ENCODE data around the gene TIMM23. TPM values are rescaled to one million over a fixed set of nuclear protein-coding genes. Genes with fewer than 3 reads are reported as not detected.

TIMM23 gene
- polyA plus RNA-seq, 3 donors, result 17.2 to 72.1 (median 71.2) TPM

- peaks cover 3 to 8% of the 10 kb centered on the region in 2 donors for H3K9me3 ChIP-seq (replicated peaks in 1 of 2; ENCODE audit: control insufficient read depth in 1 of 2, insufficient read depth in 1 of 2, low read length in 2 of 2)
- Mint-ChIP-seq H3K4me1 (peaks cover 12% of the 10 kb centered on the region), H3K36me3 (peaks cover 2 to 5% of the 10 kb centered on the region in 2 donors), H3K27me3 (ENCODE audit: low read depth in 3 of 3) (peaks cover 0 to 4% (median 0%) of the 10 kb centered on the region in 3 donors), H3K9me3 (peaks cover 4 to 10% (median 8%) of the 10 kb centered on the region in 7 donors), H3K27ac (peak overlapping the region in 1 of 7 donors; percentile 59), H3K4me3 (no peak overlapping the region)
- H2AFZ ChIP-seq (ENCODE audit: insufficient read depth, low read depth, low read length, poor library complexity, severe bottlenecking), result no peak overlapping the region
- H3K4me1 ChIP-seq (ENCODE audit: control insufficient read depth in 1 of 2, insufficient read depth in 2 of 2, low read length in 2 of 2), result peaks cover 12 to 15% of the 10 kb centered on the region in 2 donors
- H3K27ac ChIP-seq (ENCODE audit: low read depth in 1 of 2, low read length in 2 of 2), result no peak overlapping the region
- no peak overlapping the region for H3K4me2 ChIP-seq (replicated peaks; ENCODE audit: extremely low read depth, low read length, poor library complexity, severe bottlenecking)
- H3K9ac ChIP-seq (ENCODE audit: insufficient read depth, low read length, poor library complexity, severe bottlenecking), result no peak overlapping the region
- 100% methylated on average over 6 of the region's 7 CpGs for WGBS (ENCODE audit: insufficient coverage)
- H3K27me3 ChIP-seq (ENCODE audit: control insufficient read depth in 2 of 2, insufficient read depth in 2 of 2, low read length in 2 of 2), result no peaks in the 10 kb centered on the region
- intact Hi-C loops (cut with micrococcal nuclease), result no loop called here
- TF ChIP-seq CTCF (IDR thresholded peaks at IDR 0.05), result no peak
- no peaks in the 10 kb centered on the region for H3K79me2 ChIP-seq (ENCODE audit: insufficient read depth, low read length)
- no peak for DNase-seq
- no peaks in the 10 kb centered on the region for H4K20me1 ChIP-seq (ENCODE audit: insufficient read depth, low read length)
- H3K4me3 ChIP-seq (replicated peaks in 1 of 3; ENCODE audit: low read depth in 2 of 3, low read length in 3 of 3), result no peak overlapping the region
- no peaks in the 10 kb centered on the region for H3K36me3 ChIP-seq (replicated peaks in 1 of 2; ENCODE audit: control insufficient read depth in 1 of 2, insufficient read depth in 2 of 2, low read length in 2 of 2)
These were observed 79.9 kb downstream of the TIMM23 start for GRCh38 chr10:46052057-46052790.

- Histone ChIP-seq H4K20me1 (ENCODE audit: insufficient read depth, low read length) (no peaks in the 10 kb centered on the region), H3K4me3 (replicated peaks in 1 of 3; ENCODE audit: low read depth in 2 of 3, low read length in 3 of 3) (no peak overlapping the region), H3K36me3 (replicated peaks in 1 of 2; ENCODE audit: control insufficient read depth in 1 of 2, insufficient read depth in 2 of 2, low read length in 2 of 2) (no peaks in the 10 kb centered on the region), H2AFZ (ENCODE audit: insufficient read depth, low read depth, low read length, poor library complexity, severe bottlenecking) (no peak overlapping the region), H3K79me2 (ENCODE audit: insufficient read depth, low read length) (no peaks in the 10 kb centered on the region), H3K9ac (ENCODE audit: insufficient read depth, low read length, poor library complexity, severe bottlenecking) (no peak overlapping the region), H3K27me3 (ENCODE audit: control insufficient read depth in 2 of 2, insufficient read depth in 2 of 2, low read length in 2 of 2) (no peaks in the 10 kb centered on the region), H3K9me3 (replicated peaks in 1 of 2; ENCODE audit: control insufficient read depth in 1 of 2, insufficient read depth in 1 of 2, low read length in 2 of 2) (peaks cover 3 to 11% of the 10 kb centered on the region in 2 donors), H3K4me1 (ENCODE audit: control insufficient read depth in 1 of 2, insufficient read depth in 2 of 2, low read length in 2 of 2) (peaks cover 12 to 15% of the 10 kb centered on the region in 2 donors), H3K4me2 (replicated peaks; ENCODE audit: extremely low read depth, low read length, poor library complexity, severe bottlenecking) (no peak overlapping the region), H3K27ac (ENCODE audit: low read depth in 1 of 2, low read length in 2 of 2) (no peak overlapping the region)
- peaks cover 12% of the 10 kb centered on the region for H3K4me1 Mint-ChIP-seq
- H3K36me3 Mint-ChIP-seq, result peaks cover 2 to 5% of the 10 kb centered on the region in 2 donors
- peaks cover 0 to 2% (median 0%) of the 10 kb centered on the region in 3 donors for H3K27me3 Mint-ChIP-seq (ENCODE audit: low read depth in 3 of 3)
- H3K9me3 Mint-ChIP-seq, result peaks cover 7 to 15% (median 11%) of the 10 kb centered on the region in 7 donors
- 100% methylated on average over 3 of the region's 6 CpGs for WGBS (ENCODE audit: insufficient coverage)
- H3K4me3 Mint-ChIP-seq, result no peak overlapping the region
- H3K27ac Mint-ChIP-seq, result peak overlapping the region in 1 of 7 donors; percentile 24
- DNase-seq, result no peak
- no peak for TF ChIP-seq CTCF (IDR thresholded peaks at IDR 0.05)
- intact Hi-C loops (cut with micrococcal nuclease), result no loop called here
These were observed 80.6 kb downstream of the TIMM23 start for GRCh38 chr10:46052791-46053375.

Small RNAs within 50 kb of the gene (small RNA-seq; reads per million reads assigned to genes)
- not detected for gene SNORA74C-1 (ENCODE audit: insufficient read length, low read depth)

Other genes with a start within 250 kb of the TIMM23 start
- 10 to 100 TPM; 12.4 to 54.2 (median 23.1) TPM for gene WASHC2C, start 245.2 kb upstream of the TIMM23 start, polyA plus RNA-seq
- 10 to 100 TPM in 1 of 3 donors, under 1 TPM in 2; 0.22 to 21.6 (median 0.47) TPM for gene AGAP4, start 125.0 kb upstream of the TIMM23 start, polyA plus RNA-seq
- gene NCOA4, start 58.1 kb downstream of the TIMM23 start, polyA plus RNA-seq, result 100 to 1,000 TPM; 161 to 853 (median 784) TPM
- not detected for gene MSMB, start 73.8 kb downstream of the TIMM23 start, polyA plus RNA-seq

Measured in CD14-positive monocyte (primary cell).